Mammary epithelial cell (primary cell): ENCODE data around the gene CA11.
"Not testable (repeated sequence)": the region's sequence is repeated elsewhere in the genome, so short reads cannot be mapped to it uniquely, and the experiment has no call there.

Experiments used
- CTCF ChIP-seq, 2 donors: IDR thresholded peaks in 1 of 2; conservative IDR thresholded peaks in 1 of 2; 2 replicates each; pipeline ENCODE4 v1.5.1; 2011 to 2012; ENCODE audit warnings: inconsistent platforms in 2 of 2, low read length in 2 of 2, mild to moderate bottlenecking in 2 of 2, control low read depth in 1 of 2, low read depth in 1 of 2; ENCODE audit not compliant: insufficient read depth in 1 of 2; ENCODE audit errors: extremely low read depth in 1 of 2
- EZH2 ChIP-seq: IDR thresholded peaks from 2 replicates; pipeline ENCODE4 v1.6.1; 2012; ENCODE audit warnings: low read length, inconsistent platforms, borderline replicate concordance

GRCh38 chr19:48680006-48680405 lies 34.0 kb upstream of the CA11 start:
- not testable (repeated sequence) for TF ChIP-seq CTCF (conservative IDR thresholded peaks at IDR 0.05 in 1 of 2, IDR thresholded peaks at IDR 0.05 in 1 of 2; ENCODE audit: extremely low read depth in 1 of 2, insufficient read depth in 1 of 2, low read depth in 1 of 2, low read length in 2 of 2); EZH2
